NOMO-1 (cell line): Measurements from ENCODE around the gene SCYGR1.
A peak's percentile ranks its signal among the peaks of the same experiment; 100 is the strongest.
"Not testable (repeated sequence)": the region's sequence is repeated elsewhere in the genome, so short reads cannot be mapped to it uniquely, and the experiment has no call there.

Experiments
- DNase-seq, 2 experiments: peaks; one replicate each; lab custom pipeline; 2025; ENCODE audit not compliant: unreplicated experiment in 2 of 2; lab: John Stamatoyannopoulos, UW

SCYGR1 gene, protein sequence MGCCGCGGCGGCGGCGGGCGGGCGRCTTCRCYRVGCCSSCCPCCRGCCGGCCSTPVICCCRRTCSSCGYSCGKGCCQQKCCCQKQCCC

DNA sequence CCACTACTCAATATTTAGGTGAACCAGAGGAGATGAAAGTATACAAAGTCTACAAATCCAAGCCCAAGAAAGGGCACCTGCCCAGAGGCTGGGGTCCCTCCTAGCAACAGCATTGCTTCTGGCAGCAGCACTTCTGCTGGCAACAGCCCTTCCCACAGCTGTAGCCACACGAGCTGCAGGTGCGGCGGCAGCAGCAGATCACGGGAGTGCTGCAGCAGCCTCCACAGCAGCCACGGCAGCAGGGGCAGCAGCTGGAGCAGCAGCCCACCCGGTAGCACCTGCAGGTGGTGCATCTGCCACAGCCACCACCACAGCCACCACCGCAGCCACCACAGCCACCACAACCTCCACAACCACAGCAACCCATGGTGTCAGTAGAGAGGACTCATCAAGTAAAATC lies at the start of gene SCYGR1:
Gene SCYGR1, minus strand, starts transcription at position 367 of the 400 bp plus-strand sequence. Its CDS starts 0 bp downstream, at position 367.
- DNase-seq, result not testable (repeated sequence)

DNA sequence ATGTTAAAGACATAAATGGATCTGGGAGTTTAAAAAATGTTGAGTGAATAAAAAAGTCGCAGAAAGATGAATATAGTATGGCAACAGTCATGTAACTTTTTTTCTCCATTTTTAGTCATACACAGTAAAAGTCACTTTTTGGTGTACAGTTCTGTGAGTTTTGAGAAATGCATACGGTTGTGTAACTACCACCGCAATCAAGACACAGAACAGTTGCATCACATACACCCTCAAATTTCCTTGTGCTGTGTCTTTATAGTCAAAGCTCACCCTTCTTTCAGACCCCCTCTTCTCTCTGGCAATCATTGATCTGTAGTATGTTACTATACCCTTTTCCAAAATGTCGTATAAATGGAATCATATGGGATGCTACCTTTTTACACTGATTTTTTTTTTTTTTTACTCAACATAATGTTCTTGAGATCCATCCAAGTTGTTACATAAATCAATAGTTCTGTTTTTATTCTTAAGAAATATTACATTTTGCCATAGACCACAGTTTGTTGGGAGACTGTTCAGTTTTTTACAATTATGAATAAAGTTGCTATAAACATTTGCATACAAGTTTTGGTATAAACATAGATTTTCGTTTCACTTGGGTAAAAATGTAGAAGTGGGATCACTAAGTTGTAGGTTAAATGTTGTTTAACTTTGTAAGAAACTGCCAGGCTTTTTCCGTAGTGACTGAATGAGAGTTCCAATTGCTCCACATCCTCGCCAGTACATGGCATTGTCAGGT lies 48.9 kb upstream of the SCYGR1 start:
- DNase-seq, result peak; percentile 44 to 88

DNA sequence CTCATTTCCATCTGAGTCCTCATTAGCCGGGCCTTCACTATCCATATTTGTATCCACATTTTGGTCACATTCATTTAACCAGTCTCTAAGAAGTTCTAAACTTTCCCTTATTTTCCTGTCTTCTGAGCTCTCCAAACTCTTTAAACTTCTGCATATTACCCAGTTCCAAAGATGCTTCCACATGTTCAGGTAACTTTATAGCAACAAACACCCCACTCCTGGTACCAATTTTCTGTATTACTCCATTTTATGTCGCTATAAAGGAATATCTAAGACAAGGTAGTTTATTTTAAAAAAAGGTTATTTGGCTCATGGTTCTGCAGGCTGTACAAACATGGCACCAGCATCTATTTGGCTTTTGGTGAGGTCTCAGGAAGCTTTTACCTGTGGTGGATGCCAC lies 45.4 kb upstream of the SCYGR1 start:
- no peak for DNase-seq

DNA sequence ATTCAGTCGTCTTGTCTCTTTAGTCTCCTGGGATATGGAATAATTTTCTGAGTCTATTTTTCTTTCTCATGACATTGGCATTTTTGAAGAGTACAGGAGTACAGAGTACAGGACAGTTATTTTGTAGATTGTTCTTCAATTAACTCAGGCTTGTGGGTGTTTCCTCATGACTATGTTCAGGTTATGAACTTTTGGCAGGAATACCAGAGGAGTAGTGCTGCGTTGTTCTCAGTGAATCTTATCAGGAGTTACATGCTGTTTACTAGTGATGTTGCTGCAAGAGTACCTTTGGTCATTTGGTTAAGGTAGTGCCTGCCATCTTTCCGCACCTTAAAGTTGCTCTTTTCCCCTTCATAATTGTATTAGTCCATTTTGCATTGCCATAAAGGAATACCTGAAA lies 42.9 kb upstream of the SCYGR1 start:
- DNase-seq, result no peak

DNA sequence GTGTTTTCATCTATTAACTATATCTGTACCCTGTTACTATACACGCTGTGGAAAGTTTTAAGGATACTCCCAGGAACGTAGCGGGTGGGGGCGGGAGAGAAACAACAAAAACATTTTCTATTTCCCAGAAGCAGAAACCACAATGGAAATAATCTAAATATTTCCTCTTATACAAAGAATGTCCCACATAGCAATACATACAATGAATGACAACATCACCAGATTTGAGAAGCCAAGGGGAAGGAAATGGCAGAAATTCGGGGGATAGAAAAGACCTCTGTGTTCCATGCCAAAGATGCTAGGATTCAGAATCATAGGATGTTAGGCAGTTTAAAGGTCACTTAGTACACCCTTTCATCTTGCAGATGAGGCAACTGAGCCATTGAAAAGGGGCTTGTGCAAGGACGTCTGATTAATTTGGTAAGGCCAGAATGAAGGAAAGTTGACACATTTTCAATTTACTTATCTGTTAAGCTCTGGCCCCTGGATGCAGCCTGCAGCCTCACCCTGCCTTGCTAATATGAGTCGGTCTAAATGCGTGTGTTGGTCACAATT lies 41.1 kb upstream of the SCYGR1 start:
- DNase-seq, result no peak

DNA sequence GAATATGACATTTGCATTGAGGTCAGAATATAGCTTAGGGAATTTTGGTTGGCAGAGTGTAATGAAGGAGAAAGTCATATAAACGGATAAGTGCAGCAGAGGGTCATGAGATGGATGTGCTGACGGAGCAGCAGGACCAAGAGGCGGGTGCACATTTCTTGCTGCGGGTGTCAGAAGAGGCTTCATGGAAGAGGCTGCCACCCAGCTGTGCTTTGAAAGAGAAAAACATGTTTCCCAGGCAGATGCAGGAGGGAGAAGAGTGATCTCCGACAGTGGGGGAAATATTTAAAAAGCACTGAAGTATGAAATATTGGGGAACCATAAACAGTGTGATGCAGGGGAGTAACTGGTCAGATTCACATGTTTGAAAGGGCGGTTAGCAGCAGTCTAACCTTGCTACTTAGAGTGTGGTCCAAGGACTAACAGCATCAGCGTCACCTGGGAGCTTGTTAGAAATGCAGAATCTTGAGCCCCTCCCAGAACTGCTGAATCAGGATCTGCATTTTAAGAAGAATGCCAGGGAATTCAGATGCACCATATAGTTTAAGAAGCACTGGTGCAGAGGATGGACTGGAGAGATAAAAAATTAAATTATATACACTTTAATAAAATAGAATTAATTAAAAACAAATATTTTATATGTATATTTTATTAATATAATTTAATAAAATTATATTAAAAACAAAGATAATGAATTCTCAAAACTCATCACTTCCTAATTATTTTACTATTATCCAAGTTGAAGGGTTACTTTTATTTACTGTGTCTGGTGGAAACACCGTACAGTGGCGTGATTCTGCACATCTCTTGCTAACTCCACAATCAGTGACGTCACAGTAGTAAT lies 36.1 kb upstream of the SCYGR1 start:
- DNase-seq, result no peak

DNA sequence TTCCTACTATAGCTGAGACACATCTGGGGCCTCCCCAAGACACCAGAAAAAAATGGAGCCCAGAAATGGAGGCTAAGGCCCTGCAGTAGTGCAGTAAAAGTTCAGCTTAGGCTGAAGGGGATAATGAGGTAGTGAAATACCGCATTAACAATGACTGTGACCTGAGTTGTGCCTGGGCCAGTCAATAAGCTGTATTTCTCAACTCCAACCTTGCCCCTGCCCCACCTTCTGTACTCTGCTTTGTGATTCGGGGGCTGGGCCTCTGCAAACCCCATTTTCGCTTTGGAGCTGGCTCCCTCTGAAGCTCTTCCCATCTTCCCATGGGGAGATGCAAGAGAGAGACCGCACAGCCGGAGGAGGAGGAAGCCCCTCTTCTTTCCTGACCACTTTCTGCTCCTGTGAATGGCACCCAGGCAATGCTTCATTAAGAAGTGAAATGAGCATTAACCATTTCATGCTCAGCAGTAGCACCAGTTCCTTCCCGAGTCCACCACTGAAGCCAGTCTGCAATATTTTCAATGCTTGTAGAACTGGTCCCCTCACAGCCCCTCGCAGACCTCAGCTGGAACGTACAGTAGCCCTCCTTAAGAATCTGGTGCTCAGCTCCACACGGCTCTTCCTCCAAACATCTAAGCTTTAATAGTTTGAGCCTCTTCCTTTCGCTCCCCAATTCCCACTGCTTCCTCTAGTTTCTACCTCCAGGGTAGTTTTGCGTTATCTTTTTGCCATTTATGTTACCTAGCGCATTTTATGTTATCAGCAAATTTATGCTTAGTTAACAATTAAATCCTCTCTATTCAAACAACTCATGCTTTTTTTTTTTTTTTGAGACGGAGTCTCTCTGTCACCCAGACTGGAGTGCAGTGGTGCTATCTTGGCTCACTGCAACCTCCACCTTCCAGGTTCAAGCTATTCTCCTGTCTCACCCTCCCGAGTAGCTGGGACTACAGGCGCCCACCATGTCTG lies 32.6 kb upstream of the SCYGR1 start:
- DNase-seq, result no peak

DNA sequence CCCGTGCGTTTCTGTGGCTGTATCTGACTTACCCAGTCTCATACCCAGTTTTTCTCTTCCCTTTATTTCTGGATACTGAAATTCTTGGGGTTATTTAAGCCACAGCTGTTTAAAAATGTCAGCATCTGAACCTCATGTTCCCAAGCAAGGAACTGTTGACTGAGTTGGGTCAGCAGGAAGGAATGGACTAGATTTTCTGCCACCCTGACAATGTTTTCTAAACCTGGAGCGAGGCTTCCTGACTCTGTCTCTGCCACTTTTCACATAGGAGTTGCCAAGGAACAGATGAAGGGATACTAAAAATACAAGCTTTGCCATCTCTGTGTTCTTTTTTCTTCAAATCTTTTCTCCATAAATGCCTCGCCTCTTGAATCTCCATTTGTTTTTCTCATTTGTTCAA lies 29.0 kb upstream of the SCYGR1 start:
- no peak for DNase-seq

DNA sequence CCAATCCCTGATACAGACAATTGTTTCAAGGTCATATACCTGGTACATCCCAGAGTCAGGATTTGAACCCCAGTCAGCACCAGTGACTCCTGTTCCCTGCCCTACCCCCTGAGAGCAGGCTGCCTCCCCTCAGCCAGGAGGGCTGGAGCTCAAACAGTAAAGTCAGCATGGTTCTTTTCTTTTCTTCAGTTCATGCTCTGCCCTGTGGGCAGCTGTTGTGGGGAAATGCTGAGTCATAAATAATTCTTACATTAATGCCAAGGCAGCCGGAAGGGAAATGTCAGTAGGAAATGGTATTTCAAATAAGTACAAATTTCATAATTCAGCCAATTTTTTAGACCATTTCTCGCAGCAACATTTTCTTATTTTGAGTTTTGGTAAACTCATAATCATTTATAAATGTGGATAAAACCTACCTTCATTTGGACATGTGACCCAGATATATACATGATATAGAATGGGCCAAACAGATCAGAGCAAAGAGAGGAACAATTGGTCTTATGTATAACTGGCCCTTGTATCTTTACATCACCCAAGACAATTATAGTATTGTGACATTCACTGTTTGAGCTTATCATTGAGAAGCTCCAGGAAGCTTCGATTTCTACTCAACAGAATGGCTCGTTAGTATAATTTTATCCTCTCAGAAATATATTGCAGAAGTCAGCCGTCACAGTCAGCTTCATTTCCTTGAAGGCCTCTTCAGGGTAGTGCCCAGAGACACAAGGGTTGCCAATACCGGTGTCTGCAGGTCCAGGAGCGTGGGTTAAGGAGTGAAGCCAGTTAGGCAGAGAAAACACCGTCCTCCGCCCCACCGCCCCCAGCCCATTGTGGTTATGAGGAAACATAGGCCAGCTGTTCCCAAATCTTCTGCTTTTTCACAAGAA lies 28.0 kb upstream of the SCYGR1 start:
- DNase-seq, result peak; percentile 74 to 94

DNA sequence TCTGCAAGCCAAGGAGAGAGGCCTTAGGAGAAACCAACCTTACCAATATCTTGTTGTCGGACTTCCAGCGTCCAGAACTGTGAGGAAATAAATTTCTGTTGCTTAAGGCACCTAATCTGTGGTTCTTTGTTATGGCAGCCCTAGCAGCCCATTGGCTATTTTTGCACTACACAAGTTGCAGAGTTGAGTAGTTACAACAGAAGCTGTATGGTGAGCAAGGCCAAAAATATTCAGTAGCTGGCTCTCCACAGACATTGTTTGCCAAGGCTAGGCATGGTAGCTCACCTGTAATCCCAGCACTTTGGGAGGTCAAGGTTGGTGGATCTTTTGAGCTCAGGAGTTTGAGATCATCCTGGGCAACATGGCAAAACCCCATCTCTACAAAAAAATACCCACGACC lies 27.1 kb upstream of the SCYGR1 start:
- peak; percentile 27 to 65 for DNase-seq

DNA sequence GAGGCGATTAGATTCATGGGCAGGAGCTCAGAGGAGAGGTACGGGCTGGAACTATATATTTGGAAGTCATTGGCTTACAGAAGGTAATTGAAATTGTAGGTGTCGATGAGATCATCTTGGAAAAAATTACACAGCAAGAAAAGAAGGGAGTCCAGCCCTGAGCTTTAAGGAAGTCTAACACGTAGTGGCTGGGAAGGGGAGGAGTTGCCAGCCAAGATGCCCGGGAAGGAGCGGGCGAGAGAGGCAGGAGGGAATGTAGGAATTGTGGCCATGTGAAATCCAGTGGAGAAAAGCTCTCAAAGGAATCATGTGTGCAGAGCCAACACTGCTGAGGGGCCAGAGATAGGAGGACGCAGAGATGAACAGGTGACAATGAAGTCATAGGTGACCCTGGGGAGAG lies 25.6 kb upstream of the SCYGR1 start:
- DNase-seq, result no peak

DNA sequence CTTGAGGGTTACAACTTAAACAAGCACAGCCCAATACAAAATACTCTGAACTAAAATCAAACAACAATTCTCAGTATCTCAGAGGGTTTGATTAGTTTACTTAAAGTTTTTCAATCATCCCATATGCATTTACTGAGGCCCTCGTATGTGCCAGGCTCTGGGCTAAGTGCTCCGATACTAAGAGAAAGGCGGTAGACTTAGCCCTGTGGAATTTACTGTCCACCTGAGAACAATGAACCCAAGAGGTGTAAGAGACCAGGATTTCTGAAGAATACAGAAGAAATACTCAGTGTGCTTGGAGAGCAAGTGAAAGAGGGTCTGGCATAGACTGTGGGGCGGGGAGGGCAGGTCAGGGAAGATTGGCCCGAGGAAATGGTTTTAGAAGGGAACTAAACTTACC lies 25.1 kb upstream of the SCYGR1 start:
- DNase-seq, result no peak

DNA sequence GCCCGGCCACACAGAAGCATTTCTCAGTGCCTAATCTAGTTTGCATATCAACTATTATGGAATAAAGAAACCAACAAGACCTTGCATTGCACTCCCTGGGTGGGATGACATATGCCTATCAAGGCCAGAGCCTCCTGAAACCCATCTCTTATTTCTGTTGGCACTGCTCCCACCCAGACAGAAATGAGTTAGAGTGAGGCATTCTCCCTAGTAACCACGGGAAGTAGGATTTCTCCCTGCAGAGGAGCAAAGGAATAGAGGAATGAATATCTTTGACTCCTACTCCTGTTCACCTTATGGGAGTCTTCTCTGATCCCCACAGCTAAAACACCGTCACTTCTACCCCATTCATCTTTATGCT lies 24.2 kb upstream of the SCYGR1 start:
- DNase-seq, result no peak

DNA sequence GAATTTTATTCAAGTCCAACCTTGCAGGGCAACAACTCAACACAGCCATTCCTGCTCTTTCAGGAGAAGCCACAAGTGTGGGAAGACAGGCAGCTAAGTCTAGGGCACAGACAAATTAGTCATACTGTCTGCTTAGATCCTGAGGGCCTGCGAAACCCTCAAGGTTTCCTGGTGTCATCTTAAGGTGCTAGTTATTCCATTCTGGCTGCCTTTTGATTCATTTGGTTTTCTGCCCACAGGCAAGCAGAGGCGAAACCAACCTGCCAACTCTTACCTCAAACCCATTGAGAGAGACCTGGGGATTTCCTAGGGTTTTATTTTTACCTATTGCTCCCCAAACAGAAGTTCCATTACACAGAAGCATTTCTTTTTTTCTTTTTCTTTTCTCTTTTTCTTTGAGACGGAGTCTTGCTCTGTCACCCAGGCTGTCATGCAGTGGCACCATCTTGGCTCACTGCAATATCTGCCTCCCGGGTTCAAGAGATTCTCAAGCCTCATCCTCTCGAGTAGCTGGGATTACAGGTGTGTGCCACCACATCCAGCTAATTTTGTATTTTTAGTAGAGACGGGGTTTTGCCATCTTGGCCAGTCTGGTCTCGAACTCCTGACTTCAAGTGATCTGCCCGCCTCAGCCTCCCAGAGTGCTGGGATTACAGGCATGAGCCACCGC lies 23.7 kb upstream of the SCYGR1 start:
- DNase-seq, result no peak

DNA sequence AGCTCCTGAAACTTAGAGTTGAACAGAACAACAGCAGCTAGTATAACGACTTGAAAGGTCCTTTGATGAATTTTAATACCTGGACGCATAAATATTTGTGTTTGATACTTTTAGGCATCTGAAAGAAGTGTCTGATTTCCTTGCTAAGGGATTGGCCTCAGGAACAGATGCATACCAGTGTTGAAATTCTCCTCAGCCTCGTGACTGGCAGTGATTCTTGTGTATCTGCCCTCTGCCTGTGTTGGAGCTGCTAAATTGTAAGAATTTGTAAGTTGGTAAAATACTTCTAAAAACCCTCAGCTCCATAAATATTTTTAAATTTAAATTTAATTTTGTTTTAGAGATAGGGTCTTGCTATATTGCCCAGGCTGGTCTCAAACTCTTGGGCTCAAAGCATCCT lies 22.4 kb upstream of the SCYGR1 start:
- no peak for DNase-seq

DNA sequence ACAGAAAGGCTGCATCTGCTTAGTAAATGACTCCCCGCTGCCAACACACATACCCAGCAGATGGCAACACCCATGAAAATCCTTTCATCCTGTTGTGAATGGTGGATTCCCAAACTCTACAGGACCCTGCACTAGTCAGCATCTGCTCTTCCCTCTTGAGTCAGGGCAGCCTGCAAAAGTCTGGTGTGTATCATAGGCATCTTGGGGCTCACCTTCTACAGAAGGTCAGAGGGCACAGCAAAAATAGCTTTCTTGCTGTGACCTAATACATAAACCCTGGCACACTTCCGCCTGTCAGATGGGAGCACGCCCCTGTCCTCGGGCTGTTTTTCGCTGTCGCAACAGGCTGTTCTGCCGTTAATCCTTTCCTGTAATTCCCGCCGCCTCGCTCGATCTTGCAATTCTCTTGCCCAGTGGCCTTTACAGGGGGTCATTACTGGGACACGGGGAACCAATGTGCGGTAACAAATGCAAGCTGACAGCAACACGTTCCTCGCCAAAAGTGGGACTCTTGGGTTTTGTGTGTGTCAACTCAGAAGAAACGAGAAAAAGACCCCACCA lies 19.9 kb upstream of the SCYGR1 start:
- peak; percentile 87 to 89 for DNase-seq

DNA sequence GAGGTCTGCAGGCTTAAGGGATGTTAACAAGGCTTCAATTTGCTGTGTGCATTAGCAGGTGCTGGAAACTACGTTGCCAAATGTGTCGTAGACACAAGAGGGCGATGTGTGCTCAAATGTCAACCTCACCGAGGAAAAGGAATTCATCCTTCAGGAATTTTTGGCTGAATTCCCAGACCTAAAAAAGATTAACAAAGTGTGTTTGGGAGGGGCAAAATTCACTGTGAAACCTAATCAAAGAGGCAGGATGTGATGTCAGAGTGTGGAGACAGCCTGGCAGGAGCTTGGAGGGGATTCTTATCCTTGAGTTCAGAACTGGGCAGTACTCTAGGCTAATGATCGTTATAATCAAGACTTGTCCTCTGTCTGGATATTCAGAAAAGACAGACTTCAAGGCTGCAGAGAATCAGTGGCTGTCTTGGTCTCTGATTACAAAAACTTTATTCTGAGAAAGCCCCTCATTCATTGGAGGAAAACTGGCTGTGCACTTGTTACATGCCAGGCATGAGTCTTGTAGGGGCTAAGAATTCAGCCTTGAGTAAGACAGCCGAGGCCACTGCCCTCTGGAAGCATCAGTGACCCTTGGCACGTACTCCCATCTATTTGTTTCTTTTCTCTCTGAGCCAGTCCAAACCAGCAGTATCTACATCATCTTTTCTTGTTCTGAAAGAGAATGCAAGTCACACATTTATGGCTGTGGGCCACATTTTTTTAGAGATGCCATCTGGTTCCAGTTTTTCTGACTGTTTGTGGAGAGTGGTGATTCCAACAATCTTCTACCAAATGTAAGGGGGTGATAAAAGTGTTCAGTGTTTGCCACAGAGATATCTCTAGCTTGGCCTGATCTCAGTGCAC lies 18.7 kb upstream of the SCYGR1 start:
- DNase-seq, result no peak
